Right lobe of liver (tissue), 4 donors: ENCODE data around the gene FAM78B.

Source experiments
- CTCF ChIP-seq, 4 donors: fragments of 200-600 bp in 3 of 4; fragments of 450-650 bp in 1 of 4; IDR thresholded peaks; one replicate each; pipeline versions ENCODE4 v1.5.1 to v1.8.0; 2016 to 2022; ENCODE audit warnings: antibody characterized with exemption in 4 of 4, mild to moderate bottlenecking in 2 of 4
- POLR2A ChIP-seq: fragments of 450-650 bp; IDR thresholded peaks from one replicate; pipeline ENCODE4 v1.6.1; 2017; ENCODE audit warnings: antibody characterized with exemption, mild to moderate bottlenecking
- donor health status: DM: no; HTN: no; CAD: no.
- donor health status: DM: no; HTN: no; CAD: no.
- donor health status: DM: no; HTN: yes; CAD: no.

- TF ChIP-seq CTCF (IDR thresholded peaks at IDR 0.05) (no peak), POLR2A (no peak)
Measured at GRCh38 chr1:166116026-166116425, 50.8 kb downstream of the FAM78B start.
